ENCODE results near the gene ZC3H7A.

DNA sequence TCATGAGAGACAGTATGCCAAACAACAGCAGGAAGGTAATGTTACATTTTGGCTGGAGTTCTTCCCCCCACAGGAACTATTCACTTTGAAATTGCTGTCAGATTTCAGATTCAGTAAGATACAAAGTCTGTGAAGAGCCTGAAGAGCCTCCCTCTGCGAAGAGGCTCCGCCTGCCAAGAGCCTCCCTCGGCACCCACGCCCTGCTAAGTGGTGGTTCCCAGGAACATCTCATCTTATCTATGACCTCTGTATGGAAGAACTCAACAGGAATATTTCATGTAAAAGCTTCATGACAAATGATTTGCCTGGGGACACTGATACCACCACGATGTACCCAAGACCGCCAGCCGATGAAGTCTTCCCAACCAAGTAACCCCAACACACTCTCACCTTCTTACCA, 3.2 kb downstream of the ZC3H7A start:
- TF ChIP-seq GATA2 (IDR thresholded peaks at IDR 0.05; ENCODE audit: low read depth, low read length): no peak
- no peak for TF ChIP-seq GATA3 (IDR thresholded peaks at IDR 0.05; ENCODE audit: low read depth, low read length)

Measured in SH-SY5Y (cell line).